ENCODE data around the gene RFT1.
A peak's percentile ranks its signal among the peaks of the same experiment; 100 is the strongest.

Gene RFT1

DNA sequence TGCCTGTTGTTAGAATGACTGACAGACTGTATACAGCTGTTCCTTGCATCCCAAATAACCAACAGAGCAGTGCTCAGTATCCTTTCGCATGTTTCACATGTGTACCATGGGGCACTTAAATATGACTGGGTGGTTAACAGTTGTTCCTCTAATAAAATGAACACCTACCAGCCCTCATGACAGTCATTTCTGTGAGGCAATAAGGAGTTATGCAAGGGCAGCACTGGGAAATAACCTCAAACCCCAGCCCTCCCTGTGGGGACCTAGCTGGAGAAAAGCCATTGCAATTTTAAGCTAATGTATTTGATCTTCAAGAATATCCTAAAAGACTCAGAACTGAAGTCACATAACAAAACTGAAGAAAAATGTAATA lies 7.3 kb downstream of the RFT1 start:
- no peak for DNase-seq (ENCODE audit: low spot score)

DNA sequence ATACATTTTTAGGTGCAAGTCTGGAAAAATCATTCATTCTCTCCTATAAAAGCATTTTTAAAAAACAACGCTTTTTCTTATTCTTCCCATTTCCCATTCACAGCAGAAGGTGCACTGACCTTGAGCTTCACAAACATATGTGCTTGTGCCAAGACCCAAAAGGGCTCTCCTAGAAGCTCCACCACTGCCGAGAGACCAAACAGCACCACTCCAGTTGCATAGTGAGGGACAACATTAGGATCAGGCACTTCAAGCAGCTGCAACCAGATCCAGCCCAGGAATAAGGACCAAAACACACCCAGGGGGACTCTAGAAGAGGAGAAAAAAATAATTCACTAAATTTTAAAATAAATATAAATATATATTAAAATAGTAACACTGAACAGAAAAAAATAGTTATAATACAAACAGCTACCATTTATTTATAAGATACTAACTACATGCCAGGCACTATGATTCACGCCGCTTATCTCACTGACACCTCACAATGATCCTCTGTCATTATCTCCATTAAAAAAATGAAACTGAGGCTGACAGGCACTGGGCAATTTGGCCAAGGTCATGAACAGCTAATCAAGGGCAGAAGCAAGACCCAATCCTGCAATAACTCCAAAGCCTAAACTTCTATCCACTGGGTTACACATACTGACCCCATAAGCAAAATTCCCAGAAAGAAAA lies 7.8 kb downstream of the RFT1 start:
- DNase-seq (ENCODE audit: low spot score), result no peak

DNA sequence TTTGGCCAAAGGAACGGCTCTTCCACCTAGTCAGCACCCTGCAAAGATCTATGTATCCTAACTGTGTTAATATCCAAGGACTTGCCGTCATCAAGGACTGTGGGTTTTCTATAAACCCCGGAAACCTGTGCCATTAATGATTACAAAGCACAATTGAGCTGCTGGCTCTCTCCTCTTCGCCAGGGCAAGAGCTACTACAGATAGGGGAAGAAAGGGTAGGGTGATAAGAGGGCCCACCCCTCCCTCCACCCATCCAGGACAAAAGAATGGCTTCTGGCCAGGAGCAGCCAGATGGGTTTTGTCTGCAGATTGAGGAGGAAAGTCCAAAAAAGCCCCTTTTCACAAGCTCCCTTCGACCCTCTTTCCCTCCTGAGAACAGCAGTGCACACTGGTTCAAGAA lies 9.9 kb downstream of the RFT1 start:
- no peak for DNase-seq (ENCODE audit: low spot score)

DNA sequence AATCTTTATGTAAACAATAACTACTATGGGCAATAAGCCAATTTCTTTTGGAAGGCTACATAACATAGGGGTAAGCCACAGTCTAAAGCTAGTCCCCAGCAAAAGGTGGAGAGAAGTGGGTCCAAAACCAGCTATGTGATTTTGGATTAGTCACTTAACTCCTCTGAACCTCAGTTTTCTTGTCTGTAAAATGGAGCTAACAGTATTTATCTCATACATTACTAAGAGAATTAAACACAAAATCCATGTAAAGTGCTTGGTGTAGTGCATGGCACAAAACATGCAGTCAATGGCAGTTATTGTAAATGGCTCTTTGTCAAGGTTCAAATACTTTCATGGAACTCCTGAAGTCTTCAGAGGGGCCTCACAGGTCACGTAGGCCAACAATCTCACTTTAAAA lies 13.3 kb downstream of the RFT1 start:
- DNase-seq (ENCODE audit: low spot score), result no peak

DNA sequence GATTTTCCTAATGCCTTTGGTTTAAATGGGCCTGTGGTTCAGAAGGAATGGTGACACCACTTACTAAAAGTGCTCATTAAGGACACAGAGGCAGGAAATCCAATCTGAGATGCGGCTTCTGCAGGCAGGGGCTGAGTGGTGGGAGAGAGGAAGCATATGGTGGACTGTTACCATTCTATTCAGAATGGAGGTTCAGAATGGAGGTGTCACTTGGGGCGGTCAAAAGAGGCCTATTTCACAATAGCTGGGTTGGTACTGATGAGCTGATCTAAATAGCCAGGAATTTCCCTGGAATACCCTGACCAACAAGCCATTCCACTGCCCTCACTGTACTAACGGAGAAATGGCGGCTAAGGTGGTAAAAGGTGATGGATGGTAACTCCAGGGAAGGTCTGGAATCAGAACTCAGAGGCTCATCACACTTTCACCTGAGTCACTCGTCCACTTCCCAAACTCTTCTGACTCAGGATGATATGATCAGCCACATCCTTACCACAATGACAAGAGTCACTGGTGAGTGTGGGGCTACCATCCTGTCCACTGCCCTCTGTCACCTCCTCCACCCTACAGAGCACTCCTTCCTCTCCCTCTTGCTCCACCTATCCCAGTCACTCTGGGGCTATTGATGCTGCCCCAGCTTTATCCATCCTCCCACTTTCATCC lies 15.7 kb downstream of the RFT1 start:
- DNase-seq (ENCODE audit: low spot score), result no peak

DNA sequence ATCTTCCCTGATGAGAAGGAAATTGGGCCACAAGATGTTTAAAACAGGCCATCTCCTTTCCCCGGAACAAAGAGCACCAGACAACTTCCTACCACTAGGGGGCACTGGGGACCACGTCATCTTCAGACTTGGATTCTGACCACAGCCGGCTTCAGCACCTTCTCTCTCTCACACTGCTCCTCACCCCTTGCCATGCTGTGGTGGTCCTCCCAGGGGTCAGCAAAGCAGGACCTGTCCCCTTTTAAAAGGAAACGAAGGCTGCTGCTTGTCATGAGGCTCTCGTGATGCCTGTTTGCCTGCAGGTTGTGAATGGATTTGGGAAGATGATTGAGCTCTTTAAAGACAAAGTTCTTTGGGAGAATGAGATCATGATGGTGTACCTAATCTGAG lies 16.2 kb downstream of the RFT1 start:
- peak; percentile 75 for DNase-seq (ENCODE audit: low spot score)

DNA sequence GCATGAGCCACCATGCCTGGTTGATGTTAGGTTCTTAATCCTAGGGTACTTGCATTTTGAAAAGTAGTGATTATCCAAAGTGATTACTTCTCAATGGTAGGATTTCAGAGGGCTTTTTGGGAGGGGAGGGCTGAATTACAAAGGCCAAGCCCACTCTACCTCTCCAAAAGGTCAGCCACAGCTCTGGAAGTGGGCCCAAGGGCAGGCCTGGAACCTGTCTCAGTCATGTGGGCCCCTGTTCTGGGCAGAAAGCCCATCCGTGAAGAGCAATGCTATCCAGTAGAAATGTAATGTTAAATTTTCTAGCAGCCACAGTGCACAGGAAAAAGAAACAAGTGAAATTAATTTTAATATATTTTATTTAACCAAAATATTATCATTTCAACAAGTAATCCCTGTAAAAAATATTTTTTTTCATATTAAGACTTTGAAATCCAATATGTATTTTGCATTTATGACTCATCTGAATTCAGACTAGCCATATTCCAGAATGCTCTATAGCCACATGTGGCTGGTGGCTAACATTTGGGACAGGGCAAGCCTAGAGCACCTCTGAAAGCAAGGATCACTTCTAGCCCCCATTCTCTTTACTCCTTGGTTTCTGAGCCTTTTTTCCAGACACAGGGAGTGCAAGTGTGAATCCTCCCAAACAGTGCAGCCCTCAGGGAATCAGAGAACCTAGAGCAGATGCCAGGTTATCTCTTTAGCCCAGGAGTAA lies 16.8 kb downstream of the RFT1 start:
- DNase-seq (ENCODE audit: low spot score), result no peak

DNA sequence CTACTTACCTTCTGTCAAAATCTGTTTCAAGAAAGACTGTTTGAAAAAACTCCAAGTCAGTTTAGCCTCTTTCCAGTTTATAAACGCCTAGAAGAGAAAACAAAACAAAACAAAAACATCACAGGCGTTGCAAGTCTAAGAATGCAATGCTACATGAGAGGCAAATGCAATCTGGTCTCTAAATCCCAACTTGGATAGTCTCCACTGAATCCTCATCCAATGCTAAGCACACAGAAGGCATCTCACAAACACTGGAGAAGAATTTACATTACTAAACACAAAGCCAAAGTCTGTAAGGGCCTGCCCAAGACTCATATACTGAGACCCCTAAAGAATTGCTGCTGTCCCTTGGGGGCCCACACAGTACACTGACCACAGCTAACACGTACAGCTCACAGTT lies 18.4 kb downstream of the RFT1 start:
- no peak for DNase-seq (ENCODE audit: low spot score)

DNA sequence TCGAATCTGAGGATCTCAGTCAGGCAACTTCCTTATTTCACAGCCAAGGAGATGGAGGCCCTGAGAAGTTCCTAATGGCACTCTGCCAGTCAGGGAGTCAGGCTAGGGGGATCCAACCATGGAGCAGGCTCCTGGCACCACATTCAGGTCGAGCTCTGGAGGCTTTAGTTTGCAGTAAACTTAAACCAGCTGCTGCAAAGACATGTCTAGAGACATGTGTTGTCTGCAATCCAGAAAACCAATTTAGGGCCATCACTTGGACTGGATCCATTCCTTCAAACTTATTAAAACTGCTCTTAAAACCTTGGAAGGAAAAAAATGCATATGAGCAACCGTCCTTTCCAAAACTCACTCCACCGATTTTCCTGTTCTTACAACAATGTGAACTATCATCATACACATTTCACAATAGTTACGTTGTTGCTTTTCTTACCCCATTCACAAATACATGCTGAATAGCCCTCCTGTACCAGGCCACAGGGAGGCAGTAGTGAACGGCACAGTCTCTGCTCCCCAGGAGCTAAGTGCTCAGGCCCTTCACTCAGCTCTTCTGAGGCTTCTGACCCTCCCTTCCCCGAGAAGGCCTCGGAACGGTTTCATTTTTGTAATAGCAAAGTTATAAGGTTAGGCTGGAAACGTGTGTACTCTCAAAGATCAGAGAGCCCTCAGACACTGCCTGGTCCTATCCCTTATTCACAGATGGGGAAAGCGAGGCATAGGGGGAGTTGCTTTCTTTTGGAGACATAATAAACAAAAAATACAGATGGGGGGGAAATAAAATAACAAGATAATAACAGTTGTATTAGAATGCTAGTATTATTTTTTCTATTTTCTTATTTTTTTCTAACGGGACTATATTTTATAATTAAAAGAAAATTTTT lies 20.1 kb downstream of the RFT1 start:
- peak; percentile 61 for DNase-seq (ENCODE audit: low spot score)

DNA sequence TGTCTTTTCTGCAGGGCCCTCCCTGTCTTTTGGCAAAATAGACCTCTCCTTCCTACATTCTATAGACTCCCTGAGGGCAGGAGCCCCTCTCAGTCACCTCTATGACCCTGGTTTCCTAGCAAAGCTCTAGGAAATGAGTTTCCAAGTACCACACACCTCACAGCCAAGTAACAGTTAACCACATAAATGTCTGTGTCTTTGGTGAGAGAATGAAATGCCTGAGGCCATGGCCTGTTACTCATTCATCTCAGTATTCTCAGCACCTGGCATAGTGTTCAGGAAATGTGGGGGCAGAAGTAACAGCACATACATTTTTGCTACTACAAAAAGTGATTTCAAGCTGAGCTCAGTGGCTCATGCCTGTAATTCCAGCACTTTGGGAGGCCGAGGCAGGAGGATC lies 21.0 kb downstream of the RFT1 start:
- no peak for DNase-seq (ENCODE audit: low spot score)

DNA sequence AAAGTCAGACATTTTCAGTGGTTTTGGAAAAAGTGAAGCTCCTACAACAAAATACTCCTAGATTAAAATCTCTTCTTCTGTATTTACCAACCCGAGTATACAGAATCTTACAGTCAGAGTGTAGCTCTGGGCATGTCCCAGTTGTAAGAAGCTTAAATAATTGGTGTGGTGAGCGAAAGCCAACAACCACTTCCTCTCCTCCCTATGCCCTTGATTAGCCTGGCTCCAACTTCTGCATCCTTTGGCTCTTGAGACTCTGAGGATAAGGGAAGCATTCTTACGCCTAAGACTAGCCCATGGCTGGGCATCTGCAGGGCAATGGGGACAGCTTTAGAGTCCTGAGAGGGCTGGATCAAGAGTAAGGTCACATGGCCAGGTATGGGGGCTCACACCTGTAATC lies 25.5 kb downstream of the RFT1 start:
- DNase-seq (ENCODE audit: low spot score), result no peak

DNA sequence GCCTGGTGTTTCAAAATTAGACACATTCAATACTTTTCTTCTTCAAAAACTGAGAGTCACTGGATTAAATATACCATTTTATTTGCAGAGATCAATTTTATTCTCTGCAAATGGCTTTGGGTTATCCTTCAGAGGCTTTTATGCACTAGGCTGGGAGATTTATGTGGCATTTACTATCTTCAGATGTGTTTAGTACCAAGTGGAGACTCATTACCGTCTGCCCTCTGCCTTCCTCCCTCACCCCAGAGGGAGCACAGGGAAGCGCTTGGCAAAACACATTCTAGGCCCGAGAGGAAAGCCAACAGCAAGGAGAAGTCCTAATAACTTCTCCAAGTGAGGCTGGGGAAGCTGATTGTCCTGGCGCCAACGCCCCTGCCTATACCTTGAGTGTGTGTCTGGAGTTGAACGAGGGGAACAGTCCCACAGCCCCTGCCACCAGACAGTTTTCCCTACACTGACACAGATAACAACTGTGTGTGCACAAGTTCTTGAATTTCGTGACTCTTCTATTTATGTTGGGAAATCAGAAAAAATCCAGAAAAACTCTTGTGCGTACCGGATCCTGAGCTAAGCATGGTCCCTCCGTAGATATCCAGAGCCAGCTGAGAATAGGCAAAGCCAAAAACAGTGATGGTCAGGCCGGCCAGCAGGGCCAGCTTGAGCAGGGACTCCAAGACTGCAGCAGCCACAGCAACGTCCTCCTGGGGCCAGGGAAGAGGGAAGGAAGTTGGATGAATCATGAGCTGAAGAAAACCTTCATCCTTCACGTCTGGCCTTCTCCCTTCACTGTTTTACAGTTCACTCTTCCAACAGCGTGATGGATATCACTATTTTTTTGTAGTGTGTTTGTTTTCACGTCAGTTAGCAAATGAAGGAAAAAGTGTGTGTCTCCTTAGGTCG lies 26.6 kb downstream of the RFT1 start:
- DNase-seq (ENCODE audit: low spot score), result no peak

DNA sequence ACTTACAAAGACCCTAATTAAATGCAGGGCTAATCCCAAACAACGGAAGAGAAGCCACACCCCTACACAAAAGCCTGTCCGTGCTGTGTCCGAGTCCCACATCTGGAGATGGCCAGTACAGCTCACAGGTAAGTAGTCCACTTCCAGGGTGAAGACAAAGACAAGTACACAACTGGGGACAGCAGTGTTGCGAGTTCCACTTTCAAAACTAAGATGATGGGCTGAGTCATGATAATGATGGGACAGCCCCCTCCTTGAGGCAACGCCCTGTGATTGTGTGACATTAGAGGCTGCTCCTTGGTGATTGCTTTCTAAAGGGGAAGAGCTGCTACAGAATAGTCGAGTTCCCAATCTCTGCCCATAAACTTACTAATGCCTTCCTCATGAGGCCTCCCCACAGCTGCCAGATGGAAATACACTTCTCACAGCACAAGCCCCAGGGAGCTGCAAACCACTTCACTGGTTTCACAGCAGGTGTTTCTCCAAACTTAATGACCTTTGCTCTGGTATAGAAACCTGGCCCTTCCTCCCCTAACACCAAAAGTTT lies 27.6 kb downstream of the RFT1 start:
- no peak for DNase-seq (ENCODE audit: low spot score)

DNA sequence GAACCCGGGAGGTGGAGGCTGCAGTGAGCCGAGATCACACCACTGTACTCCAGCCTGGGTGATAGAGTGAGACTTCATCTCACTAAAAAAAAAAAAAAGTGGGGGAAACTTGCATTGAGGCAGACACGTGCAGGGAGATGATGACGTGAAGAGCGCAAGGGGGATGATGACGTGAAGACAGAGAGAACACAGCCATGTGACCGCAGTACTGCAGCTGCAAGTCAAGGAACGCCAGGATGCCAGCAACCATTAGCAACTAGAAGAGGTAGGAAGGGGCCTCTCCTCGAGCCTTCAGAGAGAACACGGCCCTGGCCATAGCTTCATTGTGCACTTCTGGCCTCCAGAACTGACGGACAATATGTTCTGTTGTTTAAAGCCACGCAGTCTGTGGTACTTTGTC lies 28.3 kb downstream of the RFT1 start:
- DNase-seq (ENCODE audit: low spot score), result no peak

DNA sequence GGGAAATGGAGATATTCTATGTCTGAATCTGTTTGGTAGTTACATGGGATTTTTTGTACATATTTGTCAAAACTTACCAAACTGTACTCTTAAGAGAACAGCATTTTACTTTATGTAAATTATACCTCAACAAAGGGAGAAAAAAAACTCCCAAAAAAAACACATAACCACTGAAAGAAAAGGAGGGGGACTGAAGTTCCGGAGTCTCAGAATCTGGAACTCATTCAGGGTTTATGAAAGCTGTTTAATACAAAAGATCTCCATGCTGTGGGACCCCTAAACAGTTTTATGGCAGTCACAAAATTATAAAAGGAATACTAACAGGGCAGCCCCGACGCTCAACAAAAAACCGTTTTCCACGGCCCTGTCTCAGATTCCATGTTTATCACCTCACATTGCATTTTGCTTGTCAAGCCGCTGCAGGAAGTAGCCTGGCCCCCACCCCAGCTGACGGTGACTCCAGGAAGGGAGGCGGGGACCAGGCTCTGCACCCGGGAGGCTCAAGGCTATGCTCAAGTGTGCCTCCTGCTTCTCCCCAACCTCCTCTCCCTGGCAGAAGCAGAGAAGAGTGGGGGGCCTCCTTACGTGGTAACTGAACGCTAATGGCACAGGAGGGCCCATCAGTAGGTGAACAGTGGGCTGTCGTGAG lies 29.3 kb downstream of the RFT1 start:
- no peak for DNase-seq (ENCODE audit: low spot score)

DNA sequence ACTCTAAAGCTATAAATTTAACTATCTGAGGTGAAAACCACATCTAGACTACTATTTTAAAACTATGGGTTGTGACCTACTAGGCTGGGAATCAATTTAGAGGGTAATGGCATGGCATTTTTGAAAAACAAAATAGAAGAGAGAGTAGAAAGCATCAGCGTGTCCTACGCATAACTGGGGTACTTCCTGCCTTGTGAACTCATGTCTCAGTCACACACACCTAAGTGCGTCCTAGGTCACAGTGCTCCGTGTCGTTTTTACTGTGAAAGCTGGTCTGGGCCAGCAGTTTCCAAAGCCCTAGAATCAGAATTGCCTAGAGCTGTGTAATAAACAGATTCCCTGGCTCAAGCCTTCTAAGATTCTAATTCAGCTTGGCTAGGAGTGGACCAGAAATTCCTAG lies 32.3 kb downstream of the RFT1 start:
- DNase-seq (ENCODE audit: low spot score), result no peak

DNA sequence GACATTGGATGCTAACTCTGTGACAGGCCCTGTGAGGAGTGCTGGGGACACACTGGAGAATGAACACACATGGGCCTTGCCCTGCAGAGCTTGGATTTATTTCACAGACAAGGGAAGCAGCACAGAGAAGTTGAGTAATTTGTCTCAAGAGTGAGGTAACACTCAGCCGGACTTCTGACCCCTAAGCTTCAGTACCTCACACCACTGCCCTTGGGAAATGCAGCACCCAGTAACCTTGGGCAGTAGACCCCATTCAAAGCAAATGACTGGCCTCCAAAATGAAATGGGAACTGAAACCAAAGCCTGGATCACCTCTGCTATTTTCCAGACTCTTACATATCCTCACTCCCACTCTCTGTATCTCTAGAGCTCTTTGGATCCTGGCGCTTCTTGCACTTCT lies 37.3 kb downstream of the RFT1 start:
- no peak for DNase-seq (ENCODE audit: low spot score)

DNA sequence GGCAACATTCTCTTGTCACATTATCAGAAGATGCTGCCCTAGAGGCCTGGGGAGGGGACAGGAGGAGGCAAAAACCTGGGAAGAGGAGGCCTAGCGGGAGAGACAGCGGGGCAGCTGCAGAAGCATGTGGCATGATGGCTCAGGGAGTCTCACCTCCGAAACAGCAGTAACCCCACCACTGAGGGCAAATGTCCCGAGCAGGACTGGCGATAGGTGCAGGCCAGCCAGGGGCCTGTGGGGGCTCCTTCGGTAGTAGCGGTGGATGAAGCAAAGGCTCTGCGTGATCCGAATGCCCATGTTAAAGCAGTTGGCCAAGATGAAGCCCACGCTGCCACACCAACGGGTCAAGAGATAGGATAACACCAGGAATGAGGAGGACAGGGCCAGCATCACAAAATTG lies 38.0 kb downstream of the RFT1 start:
- DNase-seq (ENCODE audit: low spot score), result no peak

DNA sequence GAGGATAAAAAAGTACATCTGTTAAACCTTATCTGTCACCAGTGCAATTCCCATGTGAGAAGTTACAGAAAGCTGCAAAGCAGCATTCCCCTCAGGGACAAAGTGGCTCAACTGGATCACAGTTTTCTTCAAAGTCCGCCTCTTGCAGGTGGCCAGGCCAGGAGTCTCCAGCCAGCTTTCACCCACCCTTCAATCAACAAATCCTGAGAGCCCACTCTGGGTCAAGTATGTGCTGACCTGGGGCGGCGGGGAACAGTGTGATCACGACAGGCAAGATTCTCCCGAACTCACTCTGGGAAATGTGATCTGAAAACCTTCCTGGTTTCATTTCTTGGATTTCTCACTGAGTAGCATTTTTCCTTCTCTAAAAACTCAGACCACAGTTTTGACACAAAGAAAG lies 39.2 kb downstream of the RFT1 start:
- no peak for DNase-seq (ENCODE audit: low spot score)

DNA sequence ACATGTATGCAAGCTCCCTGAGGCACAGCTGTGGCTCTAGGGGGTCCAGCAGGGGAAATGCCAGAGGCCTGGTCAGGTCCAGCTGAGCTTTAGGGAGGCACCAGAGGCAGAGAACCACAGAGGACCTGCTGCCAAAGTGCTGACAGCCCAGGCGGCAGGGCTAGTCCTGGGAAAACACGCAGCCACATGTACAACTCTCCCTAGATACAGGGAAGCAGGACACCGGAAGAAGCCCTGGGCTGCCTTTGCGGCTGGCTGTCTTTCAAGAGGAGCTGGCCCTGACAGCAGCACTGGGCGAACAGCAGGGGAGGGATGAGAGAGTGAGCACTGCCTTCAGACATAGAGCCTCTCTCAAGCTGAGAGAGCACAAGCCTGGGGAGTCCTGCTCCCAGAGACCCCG lies 40.7 kb downstream of the RFT1 start:
- DNase-seq (ENCODE audit: low spot score), result no peak

DNA sequence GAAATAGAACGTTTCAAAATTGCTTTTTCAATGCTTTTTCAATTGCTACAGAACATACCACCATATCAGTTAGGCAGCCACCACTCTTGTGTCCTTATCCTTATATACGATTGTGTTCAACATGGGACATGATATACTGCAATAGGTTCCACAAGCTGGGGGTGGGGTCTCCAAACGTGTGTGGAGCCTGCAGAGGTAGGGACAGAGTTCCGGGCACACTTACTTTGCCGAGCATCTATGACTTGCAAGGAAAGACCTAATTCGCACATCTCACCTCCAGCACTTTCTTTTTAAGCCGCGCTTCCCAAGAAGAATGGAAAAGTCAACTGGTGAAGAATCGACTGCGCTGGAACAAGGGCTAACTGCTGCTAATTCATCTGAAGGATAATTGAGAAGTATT lies 44.8 kb downstream of the RFT1 start:
- no peak for DNase-seq (ENCODE audit: low spot score)

All from hepatic stellate cell (primary cell).